SU-DHL-6 (cell line): ENCODE data around the gene SPCS3.

Experiments used
- H2AFZ ChIP-seq: fragments of 200-600 bp; sonication (generic); 2 replicates; pipeline ENCODE4 v1.6.1; 2014; ENCODE audit warnings: low read depth, mild to moderate bottlenecking, moderate library complexity, mixed read lengths, antibody characterized with exemption, low read length; ENCODE audit not compliant: severe bottlenecking
- H3F3A ChIP-seq: fragments of 200-600 bp; shearing (Covaris generic); 2 replicates; pipeline ENCODE4 v1.6.0; 2016; ENCODE audit warnings: antibody characterized with exemption, mild to moderate bottlenecking; ENCODE audit not compliant: insufficient read depth
- H3K27ac ChIP-seq: fragments of 200-600 bp; sonication (generic); 2 replicates; pipeline ENCODE4 v1.5.1; 2016; ENCODE audit warnings: low read depth, mild to moderate bottlenecking, low read length, moderate library complexity, mixed read lengths
- H3K27me3 ChIP-seq: fragments of 200-600 bp; sonication (generic), shearing (Covaris generic); 2 replicates; pipeline ENCODE4 v1.6.0; 2014; ENCODE audit warnings: mild to moderate bottlenecking, low read length
- H3K36me3 ChIP-seq: fragments of 200-600 bp; sonication (generic); 2 replicates; pipeline ENCODE4 v1.6.1; 2014; ENCODE audit warnings: mild to moderate bottlenecking, low read length, mixed read lengths
- H3K4me2 ChIP-seq: fragments of 300-600, 200-600 bp; shearing (Covaris generic), sonication (generic); 2 replicates; pipeline ENCODE4 v1.6.0; 2014; ENCODE audit warnings: low read length, low read depth, mild to moderate bottlenecking; ENCODE audit not compliant: poor library complexity, severe bottlenecking
- H3K4me3 ChIP-seq: fragments of 200-600 bp; sonication (generic); 2 replicates; pipeline ENCODE4 v1.5.1; 2014; ENCODE audit warnings: antibody characterized with exemption, low read length, mild to moderate bottlenecking, mixed read lengths; ENCODE audit not compliant: insufficient read depth, poor library complexity, severe bottlenecking
- H3K79me2 ChIP-seq: fragments of 200-600 bp; sonication (generic); 2 replicates; pipeline ENCODE4 v1.6.1; 2014; ENCODE audit warnings: mild to moderate bottlenecking, low read length, moderate library complexity; ENCODE audit not compliant: insufficient read depth
- H3K9ac ChIP-seq: fragments of 200-600 bp; sonication (generic); 2 replicates; pipeline ENCODE4 v1.7.0; 2014; ENCODE audit warnings: mild to moderate bottlenecking, low read length
- H3K9me2 ChIP-seq: fragments of 200-600 bp; sonication (generic); replicated peaks from 2 replicates; pipeline ENCODE4 v1.6.1; 2014; ENCODE audit warnings: low read length; ENCODE audit not compliant: insufficient read depth
- H3K9me3 ChIP-seq: fragments of 200-600 bp; sonication (generic); 2 replicates; pipeline ENCODE4 v1.6.1; 2014; ENCODE audit warnings: low read length, mixed read lengths; ENCODE audit not compliant: insufficient read depth
- H4K20me1 ChIP-seq: fragments of 200-600 bp; sonication (generic); 2 replicates; pipeline ENCODE4 v1.6.1; 2014; ENCODE audit warnings: low read depth, mild to moderate bottlenecking, antibody characterized with exemption, low read length, moderate library complexity, mixed read lengths
- EZH2phosphoT487 ChIP-seq: fragments of 200-600 bp; sonication (generic), shearing (Covaris generic); conservative IDR thresholded peaks from 2 replicates; pipeline ENCODE4 v1.6.1; 2018; ENCODE audit warnings: mild to moderate bottlenecking, antibody characterized with exemption, low read length, moderate library complexity, mixed read lengths
- TF ChIP-seq, protein P1 (sequence below): fragments of 200-600 bp; sonication (generic); IDR thresholded peaks from one replicate; pipeline ENCODE4 v1.5.1; 2017; ENCODE audit warnings: antibody characterized with exemption, mild to moderate bottlenecking, low read length, moderate library complexity; ENCODE audit not compliant: insufficient read depth, poor library complexity, severe bottlenecking

The SPCS3 gene

DNA sequence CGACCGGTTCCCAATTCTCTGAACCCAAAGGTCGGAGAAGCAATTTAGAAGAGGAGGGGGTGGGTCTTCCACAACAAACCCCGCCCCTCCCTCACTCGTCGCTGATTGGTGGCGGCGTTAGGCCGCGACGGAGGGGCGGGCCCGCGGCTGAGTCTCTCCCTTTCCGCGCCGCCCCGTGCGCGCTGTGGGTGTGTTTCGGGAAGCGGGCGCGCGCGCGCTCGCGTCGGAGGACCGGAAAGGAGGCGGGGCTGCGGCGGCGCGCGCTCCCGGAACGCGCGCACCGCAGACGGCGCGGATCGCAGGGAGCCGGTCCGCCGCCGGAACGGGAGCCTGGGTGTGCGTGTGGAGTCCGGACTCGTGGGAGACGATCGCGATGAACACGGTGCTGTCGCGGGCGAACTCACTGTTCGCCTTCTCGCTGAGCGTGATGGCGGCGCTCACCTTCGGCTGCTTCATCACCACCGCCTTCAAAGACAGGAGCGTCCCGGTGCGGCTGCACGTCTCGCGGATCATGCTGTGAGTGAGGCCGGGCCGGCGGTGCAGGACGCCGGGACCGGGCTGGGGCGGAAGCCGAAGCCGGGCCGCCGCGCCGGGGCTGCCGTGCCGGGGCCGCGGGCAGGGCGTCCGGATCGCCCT, at the start of gene SPCS3:
TSS of gene SPCS3 (plus strand) at position 263 of the 636 bp plus-strand sequence. CDS start at position 374, 111 bp downstream.
- Histone ChIP-seq H4K20me1 (peaks cover 39% of the 10 kb centered on the region), H3K79me2 (peaks cover 50% of the 10 kb centered on the region), H3K4me3 (peak within 1 kb of the TSS; percentile 69), H3K9me3 (no peaks in the 10 kb centered on the region), H3K27ac (peak within 1 kb of the TSS; percentile 94), H3K27me3 (no peaks in the 10 kb centered on the region), H3K9ac (peak within 1 kb of the TSS; percentile 100), H3K9me2 (no peaks in the 10 kb centered on the region), H3K36me3 (peaks cover 31% of the 10 kb centered on the region), H2AFZ (peak within 1 kb of the TSS; percentile 86), H3K4me2 (peak within 1 kb of the TSS; percentile 90), H3F3A (0 out of 2 replicates have a peak, but pooled peaks cover 3% of the 10 kb centered on the region)
- TF ChIP-seq EZH2phosphoT487 = no peak
- TF ChIP-seq, protein P1, sequence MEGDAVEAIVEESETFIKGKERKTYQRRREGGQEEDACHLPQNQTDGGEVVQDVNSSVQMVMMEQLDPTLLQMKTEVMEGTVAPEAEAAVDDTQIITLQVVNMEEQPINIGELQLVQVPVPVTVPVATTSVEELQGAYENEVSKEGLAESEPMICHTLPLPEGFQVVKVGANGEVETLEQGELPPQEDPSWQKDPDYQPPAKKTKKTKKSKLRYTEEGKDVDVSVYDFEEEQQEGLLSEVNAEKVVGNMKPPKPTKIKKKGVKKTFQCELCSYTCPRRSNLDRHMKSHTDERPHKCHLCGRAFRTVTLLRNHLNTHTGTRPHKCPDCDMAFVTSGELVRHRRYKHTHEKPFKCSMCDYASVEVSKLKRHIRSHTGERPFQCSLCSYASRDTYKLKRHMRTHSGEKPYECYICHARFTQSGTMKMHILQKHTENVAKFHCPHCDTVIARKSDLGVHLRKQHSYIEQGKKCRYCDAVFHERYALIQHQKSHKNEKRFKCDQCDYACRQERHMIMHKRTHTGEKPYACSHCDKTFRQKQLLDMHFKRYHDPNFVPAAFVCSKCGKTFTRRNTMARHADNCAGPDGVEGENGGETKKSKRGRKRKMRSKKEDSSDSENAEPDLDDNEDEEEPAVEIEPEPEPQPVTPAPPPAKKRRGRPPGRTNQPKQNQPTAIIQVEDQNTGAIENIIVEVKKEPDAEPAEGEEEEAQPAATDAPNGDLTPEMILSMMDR = no peak

DNA sequence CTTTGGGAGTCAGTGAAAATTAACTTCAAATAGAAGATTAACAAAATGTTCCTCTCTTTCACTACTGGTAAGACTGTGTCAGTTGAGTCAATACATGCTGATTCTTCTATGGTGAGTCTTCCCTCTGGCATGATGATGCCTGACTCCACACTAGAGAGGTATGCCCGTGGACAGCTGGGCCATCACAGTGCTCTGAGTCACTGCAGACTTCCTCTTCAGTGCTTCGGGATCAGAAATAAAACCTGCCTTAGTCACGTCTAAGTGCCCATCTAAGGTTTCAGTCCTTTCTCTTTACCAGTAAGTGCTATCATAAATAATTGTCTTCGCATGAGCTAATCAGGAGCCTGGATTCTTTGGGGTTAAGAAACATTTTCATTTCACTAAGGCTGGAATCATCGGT, 49.1 kb upstream of the SPCS3 start:
- H3K27ac ChIP-seq = no peak overlapping the region
- no peaks in the 10 kb centered on the region for H3K9me2 ChIP-seq
- no peak overlapping the region for H2AFZ ChIP-seq

DNA sequence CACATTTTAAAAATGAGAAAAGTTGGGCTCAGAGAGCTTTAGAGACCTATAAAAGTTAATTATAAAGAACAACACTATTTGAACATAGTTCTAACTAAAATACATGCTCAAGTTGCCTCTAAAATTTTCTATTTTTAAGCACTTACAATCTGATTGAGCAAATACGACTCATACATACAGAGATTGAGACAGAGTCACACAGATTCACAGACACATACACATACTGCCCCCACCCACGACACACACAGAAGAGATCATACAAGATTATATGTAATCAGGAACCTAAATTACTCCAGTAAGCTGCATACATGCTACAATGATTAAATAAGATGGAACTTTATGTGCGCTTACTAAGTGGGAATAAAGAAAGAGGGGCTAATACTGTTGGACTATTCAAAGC, 48.0 kb upstream of the SPCS3 start:
- Histone ChIP-seq H4K20me1 (no peaks in the 10 kb centered on the region), H2AFZ (no peak overlapping the region), H3K27me3 (no peaks in the 10 kb centered on the region), H3K36me3 (no peaks in the 10 kb centered on the region), H3K9me3 (no peaks in the 10 kb centered on the region), H3K9ac (no peak overlapping the region), H3F3A (no peaks in the 10 kb centered on the region), H3K4me3 (no peak overlapping the region), H3K9me2 (no peaks in the 10 kb centered on the region), H3K27ac (no peak overlapping the region), H3K79me2 (no peaks in the 10 kb centered on the region), H3K4me2 (no peak overlapping the region)
- TF ChIP-seq EZH2phosphoT487 = no peak
- TF ChIP-seq, protein P1 = no peak

More for the DNA sequence above, 49.1 kb upstream of the SPCS3 start:
- Histone ChIP-seq H3K9me3 (no peaks in the 10 kb centered on the region), H3K4me2 (no peak overlapping the region), H3K4me3 (no peak overlapping the region), H3K27me3 (no peaks in the 10 kb centered on the region), H3F3A (no peaks in the 10 kb centered on the region), H3K36me3 (no peaks in the 10 kb centered on the region), H3K9ac (no peak overlapping the region), H4K20me1 (no peaks in the 10 kb centered on the region), H3K79me2 (no peaks in the 10 kb centered on the region)
- TF ChIP-seq, protein P1 = no peak
- TF ChIP-seq EZH2phosphoT487 = no peak
